Stimulated activated memory B cell treated with anti-CD40 and anti-IgM and Interleukin-4, amounts not matched to agents 10 μg/mL and 1 μg/mL and 100 μg/mL, for 72 hours (primary cell): Measurements from ENCODE around the gene CANT1.

Source experiments
- ATAC-seq: fragments of 150-1000 bp; cut with Tn5 transposase; 2 replicates; pipeline ENCODE4 v1.10.0; 2021
- H3K27ac Mint-ChIP-seq: one replicate; pipeline ENCODE4 v1.8.0; 2022; ENCODE audit warnings: mild to moderate bottlenecking, mixed read lengths
- H3K27me3 Mint-ChIP-seq: one replicate; pipeline ENCODE4 v1.8.0; 2022; ENCODE audit warnings: mixed read lengths
- H3K36me3 Mint-ChIP-seq: one replicate; pipeline ENCODE4 v1.8.0; 2022; ENCODE audit warnings: mixed read lengths
- H3K4me1 Mint-ChIP-seq: one replicate; pipeline ENCODE4 v1.8.0; 2022; ENCODE audit warnings: mixed read lengths
- H3K4me3 Mint-ChIP-seq: one replicate; pipeline ENCODE4 v1.8.0; 2022; ENCODE audit warnings: mild to moderate bottlenecking, moderate library complexity, mixed read lengths
- H3K9me3 Mint-ChIP-seq: one replicate; pipeline ENCODE4 v1.8.0; 2022; ENCODE audit warnings: mixed read lengths

The CANT1 gene

DNA sequence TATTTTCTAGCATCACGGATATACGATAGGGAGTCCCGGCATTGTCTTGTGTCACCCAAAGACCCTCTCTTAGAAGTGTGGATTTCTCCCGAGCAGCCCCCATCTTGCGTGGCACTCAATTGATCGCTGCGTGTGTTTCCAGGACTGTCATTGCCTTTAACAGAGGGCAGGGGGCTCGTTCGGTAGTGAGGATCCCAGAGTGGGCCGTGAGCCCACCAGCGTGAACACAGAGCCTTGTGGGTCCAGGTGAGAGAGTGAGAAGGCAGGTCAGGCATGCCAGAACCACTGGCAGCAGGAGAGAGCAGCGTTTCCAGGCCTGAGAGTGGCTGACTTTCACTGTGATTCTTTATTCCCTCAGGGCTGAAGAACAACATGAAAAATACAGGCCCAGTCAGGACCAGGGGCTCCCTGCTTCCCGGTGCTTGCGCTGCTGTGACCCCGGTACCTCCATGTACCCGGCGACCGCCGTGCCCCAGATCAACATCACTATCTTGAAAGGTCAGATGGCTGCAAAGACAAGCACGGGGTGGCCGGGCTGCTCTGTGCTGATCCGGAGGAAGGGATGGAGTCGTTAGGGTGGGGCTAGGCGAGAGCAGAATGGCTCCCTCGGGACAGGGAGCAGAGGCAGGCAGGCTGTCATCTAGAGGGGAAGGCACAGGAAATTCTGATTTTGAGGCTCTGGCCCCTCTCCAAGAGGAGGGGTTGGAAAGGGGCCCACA lies 36.8 kb upstream of the CANT1 start:
- Mint-ChIP-seq H3K4me1 (peaks cover 13% of the 10 kb centered on the region), H3K36me3 (no peaks in the 10 kb centered on the region), H3K9me3 (no peaks in the 10 kb centered on the region), H3K27ac (no peak overlapping the region), H3K27me3 (peaks cover 63% of the 10 kb centered on the region), H3K4me3 (no peak overlapping the region)
- no peak for ATAC-seq

- Mint-ChIP-seq H3K27me3 (peaks cover 58% of the 10 kb centered on the region), H3K4me1 (peaks cover 13% of the 10 kb centered on the region), H3K4me3 (no peak overlapping the region), H3K27ac (no peak overlapping the region), H3K9me3 (no peaks in the 10 kb centered on the region), H3K36me3 (no peaks in the 10 kb centered on the region)
- peak; percentile 59 for ATAC-seq
Observed at GRCh38 chr17:79045842-79046196, 36.3 kb upstream of the CANT1 start.

DNA sequence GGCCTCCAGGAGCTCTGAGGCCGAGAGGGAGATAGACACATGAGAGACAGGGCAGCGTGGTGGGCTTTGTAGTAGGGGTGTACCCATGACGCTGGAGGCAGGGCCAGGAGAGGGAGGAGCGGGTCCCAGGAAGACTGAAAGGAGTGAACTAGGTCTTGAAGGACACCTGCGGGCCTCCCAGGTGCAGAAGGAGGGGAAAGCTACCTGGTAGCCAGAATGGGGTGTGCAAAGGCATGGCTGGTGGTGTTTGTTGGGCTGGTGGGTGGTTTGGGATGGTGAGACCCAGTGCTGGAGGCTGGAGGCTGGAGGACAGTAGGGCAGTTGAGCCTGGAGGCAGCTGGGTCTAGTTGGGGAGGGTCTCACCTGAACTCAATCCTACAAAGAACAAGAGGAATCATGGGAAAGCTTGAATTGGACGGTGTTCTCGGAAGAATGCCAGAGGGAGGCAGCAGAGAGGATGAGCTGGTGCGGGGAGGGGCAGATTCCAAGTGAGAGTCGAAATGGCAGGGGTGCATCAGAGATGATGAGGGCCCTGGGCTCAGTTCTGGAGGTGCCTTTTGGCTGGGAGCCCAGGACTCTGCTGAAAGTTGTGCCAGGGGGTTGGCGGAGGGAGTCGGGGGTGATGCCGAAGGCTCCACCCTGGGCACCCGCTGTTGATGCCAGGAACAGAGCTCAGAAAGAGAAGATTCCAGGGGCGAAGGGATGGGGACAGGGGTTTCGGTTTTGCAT lies 35.6 kb upstream of the CANT1 start:
- H3K4me3 Mint-ChIP-seq: no peak overlapping the region
- peaks cover 56% of the 10 kb centered on the region for H3K27me3 Mint-ChIP-seq
- H3K4me1 Mint-ChIP-seq: peaks cover 13% of the 10 kb centered on the region
- no peak overlapping the region for H3K27ac Mint-ChIP-seq
- no peaks in the 10 kb centered on the region for H3K9me3 Mint-ChIP-seq
- no peaks in the 10 kb centered on the region for H3K36me3 Mint-ChIP-seq
- no peak for ATAC-seq

GRCh38 chr17:79044462-79044861 lies 34.9 kb upstream of the CANT1 start:
- Mint-ChIP-seq H3K4me3 (no peak overlapping the region), H3K4me1 (peaks cover 13% of the 10 kb centered on the region), H3K9me3 (no peaks in the 10 kb centered on the region), H3K27me3 (peaks cover 56% of the 10 kb centered on the region), H3K27ac (no peak overlapping the region), H3K36me3 (no peaks in the 10 kb centered on the region)
- no peak for ATAC-seq

- no peaks in the 10 kb centered on the region for H3K36me3 Mint-ChIP-seq
- H3K4me1 Mint-ChIP-seq: peaks cover 13% of the 10 kb centered on the region
- no peak overlapping the region for H3K4me3 Mint-ChIP-seq
- no peaks in the 10 kb centered on the region for H3K9me3 Mint-ChIP-seq
- peaks cover 53% of the 10 kb centered on the region for H3K27me3 Mint-ChIP-seq
- H3K27ac Mint-ChIP-seq: no peak overlapping the region
- no peak for ATAC-seq
Observed at GRCh38 chr17:79043931-79044320, 34.4 kb upstream of the CANT1 start.

DNA sequence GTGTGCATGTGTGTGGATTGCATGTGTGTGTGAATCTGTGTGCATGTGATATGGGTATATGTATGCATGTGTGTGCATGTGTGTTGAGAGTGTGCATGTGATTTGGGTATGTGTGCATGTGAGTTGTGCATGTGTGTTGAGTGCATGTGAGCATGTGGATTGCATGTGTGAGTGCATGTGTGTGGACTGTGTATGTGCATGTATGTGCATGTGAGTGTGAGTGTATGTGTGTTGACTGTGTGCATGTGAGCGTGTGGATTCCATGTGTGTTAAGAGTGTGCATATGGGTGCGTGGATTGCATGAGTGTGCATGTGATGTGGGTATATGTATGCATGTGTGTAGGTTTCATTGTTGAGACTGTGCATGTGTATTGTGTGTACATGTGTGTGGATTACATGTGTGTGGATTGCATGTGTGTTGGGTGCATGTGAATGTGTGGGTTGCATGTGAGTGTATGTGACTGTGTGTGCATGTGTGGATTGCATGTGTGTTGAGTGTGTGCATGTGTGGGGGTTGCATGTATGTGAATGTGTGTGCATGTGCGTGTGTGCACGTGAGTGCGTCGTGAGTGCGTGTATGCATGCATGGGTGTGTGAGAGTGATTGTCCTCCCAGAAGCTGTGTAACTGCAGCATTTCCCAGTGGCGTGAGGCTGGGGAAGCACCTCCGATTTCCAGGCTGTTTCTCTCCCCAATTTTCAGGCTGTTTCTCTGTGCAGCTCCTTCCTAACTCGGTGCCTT lies 33.8 kb upstream of the CANT1 start:
- no peak for ATAC-seq
- no peaks in the 10 kb centered on the region for H3K36me3 Mint-ChIP-seq
- peaks cover 13% of the 10 kb centered on the region for H3K4me1 Mint-ChIP-seq
- H3K27ac Mint-ChIP-seq: no peak overlapping the region
- no peaks in the 10 kb centered on the region for H3K9me3 Mint-ChIP-seq
- H3K4me3 Mint-ChIP-seq: no peak overlapping the region
- peaks cover 51% of the 10 kb centered on the region for H3K27me3 Mint-ChIP-seq

GRCh38 chr17:79042421-79043190 lies 33.0 kb upstream of the CANT1 start:
- H3K9me3 Mint-ChIP-seq: no peaks in the 10 kb centered on the region
- H3K4me3 Mint-ChIP-seq: no peak overlapping the region
- H3K4me1 Mint-ChIP-seq: peaks cover 13% of the 10 kb centered on the region
- peak; percentile 49 for ATAC-seq
- no peak overlapping the region for H3K27ac Mint-ChIP-seq
- no peaks in the 10 kb centered on the region for H3K36me3 Mint-ChIP-seq
- H3K27me3 Mint-ChIP-seq: peaks cover 45% of the 10 kb centered on the region

DNA sequence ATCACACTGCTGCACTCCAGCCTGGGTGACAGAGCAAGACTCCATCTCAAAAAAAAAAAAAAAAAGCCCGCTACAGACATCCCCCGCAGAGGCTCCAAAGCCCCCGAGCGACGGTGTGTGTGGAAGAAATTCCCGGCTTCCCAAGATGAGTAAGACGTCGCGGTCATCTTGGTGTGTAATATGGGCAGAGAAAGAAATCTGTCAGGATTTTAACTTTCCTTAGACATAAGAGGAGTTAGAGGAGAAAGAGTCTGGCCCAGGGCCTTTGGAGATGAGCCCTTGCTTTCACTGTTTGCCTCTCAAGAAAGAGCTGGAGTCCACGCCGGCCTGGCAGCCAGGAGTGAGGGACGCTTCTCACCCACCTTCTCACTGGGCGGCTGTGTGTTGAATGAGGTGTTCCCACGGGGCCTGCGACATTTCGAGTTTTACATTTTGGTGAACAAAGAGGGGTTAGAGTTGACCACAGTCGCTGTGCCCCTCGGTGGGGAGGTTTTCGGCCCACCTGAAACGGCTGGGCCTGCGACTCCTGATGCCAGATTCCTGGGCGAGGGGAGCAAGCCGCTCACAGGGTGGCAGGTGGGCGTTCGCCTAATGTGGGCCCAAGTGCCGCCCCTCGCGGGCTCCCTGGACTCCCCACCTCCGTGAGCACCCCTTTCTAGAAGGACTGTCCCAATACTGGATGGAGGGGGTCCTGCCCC lies 32.3 kb upstream of the CANT1 start:
- H3K27ac Mint-ChIP-seq: no peak overlapping the region
- H3K36me3 Mint-ChIP-seq: no peaks in the 10 kb centered on the region
- no peak overlapping the region for H3K4me3 Mint-ChIP-seq
- no peaks in the 10 kb centered on the region for H3K9me3 Mint-ChIP-seq
- no peak for ATAC-seq
- peaks cover 45% of the 10 kb centered on the region for H3K27me3 Mint-ChIP-seq
- H3K4me1 Mint-ChIP-seq: peaks cover 13% of the 10 kb centered on the region

GRCh38 chr17:79041041-79041570 lies 31.5 kb upstream of the CANT1 start:
- Mint-ChIP-seq H3K9me3 (no peaks in the 10 kb centered on the region), H3K27ac (no peak overlapping the region), H3K36me3 (no peaks in the 10 kb centered on the region), H3K27me3 (peaks cover 37% of the 10 kb centered on the region), H3K4me1 (peaks cover 13% of the 10 kb centered on the region), H3K4me3 (no peak overlapping the region)
- ATAC-seq: no peak

- peaks cover 25% of the 10 kb centered on the region for H3K27me3 Mint-ChIP-seq
- no peaks in the 10 kb centered on the region for H3K9me3 Mint-ChIP-seq
- H3K4me1 Mint-ChIP-seq: peaks cover 3% of the 10 kb centered on the region
- no peak overlapping the region for H3K27ac Mint-ChIP-seq
- H3K36me3 Mint-ChIP-seq: no peaks in the 10 kb centered on the region
- no peak overlapping the region for H3K4me3 Mint-ChIP-seq
- no peak for ATAC-seq
Observed at GRCh38 chr17:79039886-79040285, 30.3 kb upstream of the CANT1 start.

- no peak overlapping the region for H3K4me3 Mint-ChIP-seq
- no peak overlapping the region for H3K27ac Mint-ChIP-seq
- H3K27me3 Mint-ChIP-seq: peaks cover 22% of the 10 kb centered on the region
- no peaks in the 10 kb centered on the region for H3K9me3 Mint-ChIP-seq
- H3K4me1 Mint-ChIP-seq: no peaks in the 10 kb centered on the region
- H3K36me3 Mint-ChIP-seq: no peaks in the 10 kb centered on the region
- ATAC-seq: no peak
Observed at GRCh38 chr17:79039171-79039570, 29.6 kb upstream of the CANT1 start.

DNA sequence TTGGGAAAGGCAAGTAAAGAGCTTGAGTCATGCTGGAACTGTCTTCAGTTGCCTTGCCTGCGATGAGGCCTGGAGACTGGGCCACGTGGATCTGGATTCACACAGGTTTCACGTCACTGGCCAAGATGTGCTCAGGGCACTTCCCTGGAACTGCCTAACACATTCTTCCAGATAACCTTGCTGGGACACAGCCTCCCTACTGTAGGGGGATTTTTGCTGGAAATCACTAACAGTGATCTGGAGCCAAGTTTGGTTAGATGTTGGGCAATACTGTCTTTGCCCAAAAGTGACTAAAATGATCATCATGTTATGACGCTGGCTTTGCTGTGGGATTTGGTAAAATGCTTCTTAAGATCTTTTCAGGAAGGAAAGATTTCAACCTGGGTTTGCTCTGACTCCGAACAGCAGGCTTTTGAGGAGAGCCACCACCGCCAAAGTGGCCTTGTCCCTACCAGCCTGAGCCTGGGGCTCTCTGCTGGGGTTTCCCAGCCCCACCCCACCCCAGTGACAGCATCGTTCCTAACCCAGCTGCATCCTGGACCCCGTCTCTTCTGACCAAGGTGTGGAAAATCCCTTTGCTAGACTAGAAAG lies 29.1 kb upstream of the CANT1 start:
- Mint-ChIP-seq H3K9me3 (no peaks in the 10 kb centered on the region), H3K4me3 (no peak overlapping the region), H3K27ac (no peak overlapping the region), H3K4me1 (no peaks in the 10 kb centered on the region), H3K36me3 (no peaks in the 10 kb centered on the region), H3K27me3 (peaks cover 22% of the 10 kb centered on the region)
- ATAC-seq: peak; percentile 37

DNA sequence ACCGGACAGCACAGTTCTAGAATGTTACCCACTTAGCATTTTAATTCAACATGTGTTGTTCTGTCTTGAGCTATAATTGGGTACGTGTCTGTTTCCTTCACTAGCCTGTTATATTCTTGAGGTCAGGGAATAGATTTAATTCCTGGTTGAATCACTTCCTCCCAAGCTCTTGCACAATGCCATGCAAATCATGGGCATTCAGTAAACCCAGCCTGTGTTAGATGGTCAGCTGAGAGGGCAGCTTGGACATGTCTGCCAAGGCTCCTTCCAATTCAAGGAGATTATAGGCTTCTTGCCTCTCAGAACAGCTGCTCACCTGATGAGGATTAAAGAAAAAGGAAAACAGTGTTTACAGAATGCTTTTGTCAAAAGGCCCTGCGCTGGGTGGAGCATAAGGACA lies 27.0 kb upstream of the CANT1 start:
- peaks cover 43% of the 10 kb centered on the region for H3K27me3 Mint-ChIP-seq
- no peaks in the 10 kb centered on the region for H3K36me3 Mint-ChIP-seq
- no peak overlapping the region for H3K27ac Mint-ChIP-seq
- no peaks in the 10 kb centered on the region for H3K4me1 Mint-ChIP-seq
- no peak overlapping the region for H3K4me3 Mint-ChIP-seq
- H3K9me3 Mint-ChIP-seq: no peaks in the 10 kb centered on the region
- ATAC-seq: no peak

DNA sequence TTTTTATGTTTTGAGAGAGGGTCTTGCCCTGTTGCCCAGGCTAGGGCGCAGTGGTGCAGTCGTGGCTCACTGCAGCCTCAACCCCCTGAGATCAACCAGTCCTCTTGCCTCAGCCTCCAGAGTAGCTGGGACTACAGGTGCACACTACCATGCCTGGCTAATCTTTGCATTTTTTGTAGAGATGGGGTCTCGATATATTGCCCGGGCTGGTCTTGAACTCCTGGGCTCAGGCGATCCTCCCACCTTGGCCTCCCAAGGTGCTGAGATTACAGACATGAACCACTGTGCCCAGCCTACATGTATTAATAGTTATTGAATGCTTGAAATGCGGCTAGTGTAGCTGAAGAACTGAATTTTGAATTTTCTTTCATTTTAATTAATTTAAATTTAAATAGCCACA lies 26.6 kb upstream of the CANT1 start:
- H3K4me1 Mint-ChIP-seq: no peaks in the 10 kb centered on the region
- H3K27ac Mint-ChIP-seq: no peak overlapping the region
- no peak overlapping the region for H3K4me3 Mint-ChIP-seq
- no peaks in the 10 kb centered on the region for H3K9me3 Mint-ChIP-seq
- no peaks in the 10 kb centered on the region for H3K36me3 Mint-ChIP-seq
- peaks cover 47% of the 10 kb centered on the region for H3K27me3 Mint-ChIP-seq
- ATAC-seq: no peak
